Gastrocnemius medialis (tissue), 4 donors: ENCODE data around the gene AKAP6.

Experiments
- CTCF ChIP-seq, 5 experiments: fragments of 450-650 bp in 3 of 5; fragments of 200-600 bp in 2 of 5; sonication (generic) in 2 of 5; IDR thresholded peaks in 4 of 5; conservative IDR thresholded peaks in 1 of 5; 1 replicate in 4 of 5; 2 replicates in 1 of 5; pipeline ENCODE4 v1.5.1; 2016 to 2019; ENCODE audit warnings: antibody characterized with exemption in 5 of 5, mild to moderate bottlenecking in 3 of 5, moderate library complexity in 3 of 5
- POLR2A ChIP-seq, 2 donors: fragments of 450-650 bp; IDR thresholded peaks; one replicate each; pipeline ENCODE4 v1.6.1; 2017; ENCODE audit warnings: antibody characterized with exemption in 2 of 2, mild to moderate bottlenecking in 2 of 2, moderate library complexity in 2 of 2

GRCh38 chr14:32770422-32770821, 441.3 kb downstream of the AKAP6 start:
- TF ChIP-seq POLR2A (IDR thresholded peaks at IDR 0.05) = no peak
- no peak for TF ChIP-seq CTCF (IDR thresholded peaks at IDR 0.05 in 4 of 5, conservative IDR thresholded peaks at IDR 0.05 in 1 of 5)
